Tibial artery (tissue), 4 donors: ENCODE results near the gene VKORC1L1.

Experiments used
- DNase-seq, 2 donors: peaks; one replicate each; pipeline ENCODE4 v3.0.0-alpha.2; 2019
- H3K27ac ChIP-seq, 2 donors: fragments of 200-600 bp; sonication (generic) in 1 of 2; 1 replicate in 1 of 2; 2 replicates in 1 of 2; pipeline ENCODE4 v1.5.1; 2018 to 2019; ENCODE audit warnings: mild to moderate bottlenecking in 1 of 2
- H3K27me3 ChIP-seq, 2 donors: fragments of 200-600 bp; sonication (generic) in 1 of 2; one replicate each; pipeline versions ENCODE4 v1.5.1 to v1.6.0; 2016 to 2019
- H3K36me3 ChIP-seq, 3 donors: fragments of 200-600 bp; sonication (generic) in 2 of 3; one replicate each; pipeline ENCODE4 v1.5.1; 2016 to 2019; ENCODE audit warnings: mild to moderate bottlenecking in 2 of 3
- H3K4me1 ChIP-seq, 4 donors: fragments of 200-600 bp; sonication (generic) in 2 of 4; 1 replicate in 3 of 4; 2 replicates in 1 of 4; pipeline ENCODE4 v1.5.1; 2016 to 2019
- H3K4me3 ChIP-seq, 2 donors: fragments of 200-600 bp; sonication (generic) in 1 of 2; 1 replicate in 1 of 2; 2 replicates in 1 of 2; pipeline ENCODE4 v1.5.1; 2018 to 2019; ENCODE audit warnings: mild to moderate bottlenecking in 2 of 2
- H3K9me3 ChIP-seq, 3 donors: fragments of 200-600 bp; sonication (generic) in 1 of 3; one replicate each; pipeline ENCODE4 v1.5.1; 2016 to 2019
- CTCF ChIP-seq, 2 experiments: fragments of 200-600 bp in 1 of 2; fragments of 450-650 bp in 1 of 2; IDR thresholded peaks; one replicate each; pipeline ENCODE4 v1.5.1; 2017 to 2019; ENCODE audit warnings: antibody characterized with exemption in 2 of 2, mild to moderate bottlenecking in 1 of 2, moderate library complexity in 1 of 2
- intact Hi-C: fragments of 100-400 bp; cut with DNase I; formaldehyde crosslinking; loops from one replicate; pipeline ENCODE4 v1.15.0; 2023; ENCODE audit warnings: low total_unique reads

Gene VKORC1L1

GRCh38 chr7:65946904-65947303 lies 74.0 kb downstream of the VKORC1L1 start:
- Histone ChIP-seq H3K36me3 (no peaks in the 10 kb centered on the region), H3K27me3 (no peaks in the 10 kb centered on the region), H3K4me3 (no peak overlapping the region), H3K4me1 (peaks cover 0 to 13% (median 0%) of the 10 kb centered on the region in 4 donors), H3K27ac (no peak overlapping the region), H3K9me3 (no peaks in the 10 kb centered on the region)
- peak in 1 of 2 donors; percentile 41 for DNase-seq
- intact Hi-C loops = no loop called here
- no peak for TF ChIP-seq CTCF (IDR thresholded peaks at IDR 0.05)

- no peak overlapping the region for H3K4me3 ChIP-seq
- no peaks in the 10 kb centered on the region for H3K27me3 ChIP-seq
- no peak overlapping the region for H3K27ac ChIP-seq
- intact Hi-C loops = no loop called here
- no peak for DNase-seq
- H3K36me3 ChIP-seq = peaks cover 14 to 38% (median 14%) of the 10 kb centered on the region in 3 donors
- TF ChIP-seq CTCF (IDR thresholded peaks at IDR 0.05) = no peak
- no peaks in the 10 kb centered on the region for H3K9me3 ChIP-seq
- H3K4me1 ChIP-seq = peaks cover 0 to 5% (median 0%) of the 10 kb centered on the region in 4 donors
Observed at GRCh38 chr7:65951837-65952578, 79.1 kb downstream of the VKORC1L1 start.

- Histone ChIP-seq H3K9me3 (no peaks in the 10 kb centered on the region), H3K4me1 (peaks cover 0 to 4% (median 0%) of the 10 kb centered on the region in 4 donors), H3K27ac (no peak overlapping the region), H3K4me3 (no peak overlapping the region), H3K36me3 (peaks cover 14 to 48% (median 16%) of the 10 kb centered on the region in 3 donors), H3K27me3 (no peaks in the 10 kb centered on the region)
- intact Hi-C loops = no loop called here
- no peak for DNase-seq
- TF ChIP-seq CTCF (IDR thresholded peaks at IDR 0.05) = no peak
Observed at GRCh38 chr7:65953001-65953720, 80.3 kb downstream of the VKORC1L1 start.

- Histone ChIP-seq H3K36me3 (peaks cover 18 to 55% (median 18%) of the 10 kb centered on the region in 3 donors), H3K4me3 (no peak overlapping the region), H3K4me1 (peaks cover 0 to under 1% (median 0%) of the 10 kb centered on the region in 4 donors), H3K9me3 (no peaks in the 10 kb centered on the region), H3K27me3 (no peaks in the 10 kb centered on the region), H3K27ac (no peak overlapping the region)
- intact Hi-C loops = no loop called here
- no peak for TF ChIP-seq CTCF (IDR thresholded peaks at IDR 0.05)
- DNase-seq = no peak
Observed at GRCh38 chr7:65953890-65954450, 81.1 kb downstream of the VKORC1L1 start.

- Histone ChIP-seq H3K4me3 (no peak overlapping the region), H3K36me3 (peaks cover 33 to 71% (median 33%) of the 10 kb centered on the region in 3 donors), H3K27me3 (no peaks in the 10 kb centered on the region), H3K9me3 (no peaks in the 10 kb centered on the region), H3K4me1 (no peaks in the 10 kb centered on the region), H3K27ac (no peak overlapping the region)
- intact Hi-C loops = no loop called here
- TF ChIP-seq CTCF (IDR thresholded peaks at IDR 0.05) = no peak
- DNase-seq = no peak
Observed at GRCh38 chr7:65955718-65956117, 82.8 kb downstream of the VKORC1L1 start.
